ENCODE results near the gene DEGS1.

The DEGS1 gene

DNA sequence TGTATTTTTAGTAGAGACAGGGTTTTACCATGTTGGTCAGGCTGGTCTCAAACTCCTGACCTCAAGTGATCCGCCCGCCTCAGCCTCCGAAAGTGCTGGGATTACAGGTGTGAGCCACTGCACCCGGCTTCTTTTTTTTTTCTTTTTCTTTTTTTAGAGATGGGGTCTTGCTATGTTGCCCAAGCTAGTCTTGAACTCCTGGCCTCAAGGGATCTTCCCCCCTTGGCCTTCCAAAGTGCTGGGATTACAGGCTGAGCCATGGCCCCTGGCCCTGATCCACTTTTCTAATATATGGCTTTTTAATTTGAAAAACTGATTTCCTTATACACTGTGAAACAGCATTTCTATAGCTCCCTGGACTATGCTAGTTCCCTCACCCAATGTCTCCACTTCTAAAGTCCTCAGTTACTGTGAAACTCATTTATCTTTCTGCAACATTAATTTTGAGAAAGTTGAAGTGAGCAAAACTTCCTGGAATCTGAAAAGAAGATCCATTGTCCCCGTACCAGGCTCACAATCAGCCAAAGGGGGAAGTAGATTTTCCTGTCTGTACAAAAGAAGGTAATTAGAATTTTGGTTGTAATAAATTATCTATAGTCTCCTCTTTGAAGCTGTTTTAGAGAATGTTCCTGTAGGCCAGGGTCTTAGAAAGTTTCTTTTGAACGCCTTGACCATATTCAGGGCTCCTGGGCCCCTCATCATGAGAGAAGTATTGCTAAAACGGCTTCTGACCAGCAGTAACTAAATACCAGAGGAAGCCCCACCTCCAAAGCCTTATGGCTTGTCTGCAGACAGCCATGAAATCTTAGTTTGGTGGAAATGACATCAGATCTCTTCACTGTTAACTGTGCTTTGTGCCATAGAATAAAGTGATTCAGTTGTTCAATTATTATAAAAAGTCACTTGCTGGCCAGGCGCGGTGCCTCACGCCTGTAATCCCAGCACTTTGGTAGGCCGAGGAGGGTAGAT is 34.9 kb downstream of the DEGS1 start:
- DNase-seq: no peak

DNA sequence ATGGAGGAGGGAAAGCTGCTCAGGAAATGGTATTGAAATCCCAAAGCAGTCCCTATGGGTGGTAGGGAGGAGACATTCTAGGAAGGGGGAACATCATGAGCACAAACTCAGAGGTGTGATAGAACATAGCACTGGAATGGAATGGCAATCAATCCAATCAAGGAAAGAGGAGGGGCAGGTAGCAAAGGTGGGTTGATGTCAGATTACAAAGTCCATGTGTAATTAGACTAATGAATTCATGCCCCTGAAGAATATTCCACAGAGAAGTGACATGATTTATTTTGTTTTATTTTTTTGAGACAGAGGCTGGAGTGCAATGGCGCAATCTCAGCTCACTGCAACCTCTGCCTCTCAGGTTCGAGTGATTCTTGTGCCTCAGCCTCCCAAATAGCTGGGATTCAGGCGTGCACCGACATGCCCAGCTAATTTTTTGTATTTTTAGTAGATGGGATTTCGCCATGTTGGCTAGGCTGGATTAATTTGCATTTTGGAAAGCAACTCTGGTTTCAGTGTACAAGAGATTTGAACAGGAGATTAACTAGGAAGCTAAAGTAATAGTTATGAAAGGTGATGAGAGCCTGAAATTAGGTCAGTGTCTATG is 36.1 kb downstream of the DEGS1 start:
- no peak for DNase-seq

DNA sequence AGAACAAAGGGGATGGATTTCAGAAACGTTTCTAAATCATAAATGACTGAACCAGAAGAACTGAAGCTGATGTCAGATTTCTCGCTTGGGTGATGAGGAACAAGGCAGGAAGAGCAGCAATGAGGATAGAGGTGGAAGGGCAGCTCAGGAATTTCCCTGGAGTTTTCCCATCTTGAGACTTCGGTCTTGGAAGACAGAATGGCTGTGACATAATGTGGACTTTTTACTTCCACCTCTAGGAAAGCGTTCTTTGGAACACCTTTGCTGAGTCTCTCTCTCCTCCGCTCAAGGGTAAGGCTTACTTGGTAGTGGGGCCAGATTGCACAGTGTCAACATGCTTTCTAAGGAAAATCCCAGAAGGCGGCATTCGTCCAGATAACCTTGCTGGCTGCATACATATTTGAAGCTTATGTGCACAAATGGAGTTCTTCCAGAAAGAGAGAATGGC is 36.6 kb downstream of the DEGS1 start:
- no peak for DNase-seq

DNA sequence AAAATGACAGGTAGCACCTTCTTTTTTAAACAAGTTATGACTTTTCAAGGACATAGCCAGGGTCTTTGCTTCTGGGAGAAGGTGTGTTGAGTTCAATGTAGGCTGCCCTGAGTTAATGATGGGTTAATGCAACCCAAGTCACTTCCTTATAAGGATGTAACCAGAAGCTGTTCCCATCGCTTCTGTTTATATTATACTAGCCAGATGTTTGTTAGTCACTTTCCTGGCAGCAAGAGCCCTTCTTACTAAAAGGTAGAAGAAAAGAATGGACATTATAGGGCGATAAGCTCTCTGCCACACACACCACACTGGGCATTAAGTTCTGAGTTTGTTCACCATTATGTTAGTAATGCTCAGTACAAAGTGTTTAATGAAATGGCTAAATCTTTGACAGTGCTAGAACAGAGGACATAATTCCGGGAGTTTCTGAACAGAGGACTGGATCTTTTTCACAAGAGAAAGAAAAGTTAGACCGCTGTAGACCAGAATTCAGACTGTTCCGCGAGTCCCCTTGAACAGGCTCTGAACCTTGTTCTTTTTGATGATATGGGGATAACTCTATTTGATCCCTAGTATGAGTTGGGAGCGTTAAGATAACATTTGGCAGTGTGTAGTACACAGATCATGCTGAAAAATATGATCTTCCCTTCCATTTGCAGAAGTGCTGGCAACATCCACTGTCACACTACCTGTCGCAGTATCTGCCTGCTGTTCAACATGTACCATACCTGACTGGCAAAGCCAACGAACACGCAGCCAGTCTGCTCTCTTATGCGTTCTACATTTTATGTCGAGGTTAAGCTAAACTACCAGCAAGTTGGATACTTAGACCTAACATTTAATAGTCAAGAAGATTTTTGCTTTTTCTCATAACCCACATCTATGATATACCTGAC is 41.0 kb downstream of the DEGS1 start:
- no peak for DNase-seq

DNA sequence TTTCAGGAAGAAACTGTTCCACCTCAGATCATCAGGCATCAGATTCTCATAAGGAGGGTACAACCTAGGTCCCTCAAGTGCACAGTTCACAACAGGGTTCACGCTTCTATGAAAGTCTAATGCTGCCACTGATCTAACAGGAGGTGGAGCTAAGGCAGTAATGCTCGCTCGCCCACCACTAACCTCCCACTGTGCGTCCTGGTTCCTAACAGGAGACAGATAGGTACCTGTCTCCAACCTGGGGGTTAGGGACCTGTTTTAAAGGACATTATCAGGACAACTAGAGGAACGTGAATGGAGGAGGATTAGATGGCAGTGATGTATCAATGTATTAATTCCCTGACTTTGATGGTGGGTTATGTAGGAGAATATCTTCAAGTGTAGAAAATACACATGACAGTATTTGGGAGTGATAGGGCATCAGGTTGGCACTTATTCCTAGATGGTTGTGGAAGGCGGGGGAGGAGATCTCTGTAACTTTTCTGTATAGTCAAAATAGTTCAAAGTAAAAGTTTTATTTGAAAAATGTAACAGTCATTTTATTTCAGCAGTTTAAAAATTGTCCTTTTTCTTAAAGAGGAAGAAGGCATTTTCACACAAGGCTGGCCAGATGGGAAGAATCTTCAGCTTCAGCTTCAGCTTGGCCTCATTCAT is 43.9 kb downstream of the DEGS1 start:
- DNase-seq: no peak

DNA sequence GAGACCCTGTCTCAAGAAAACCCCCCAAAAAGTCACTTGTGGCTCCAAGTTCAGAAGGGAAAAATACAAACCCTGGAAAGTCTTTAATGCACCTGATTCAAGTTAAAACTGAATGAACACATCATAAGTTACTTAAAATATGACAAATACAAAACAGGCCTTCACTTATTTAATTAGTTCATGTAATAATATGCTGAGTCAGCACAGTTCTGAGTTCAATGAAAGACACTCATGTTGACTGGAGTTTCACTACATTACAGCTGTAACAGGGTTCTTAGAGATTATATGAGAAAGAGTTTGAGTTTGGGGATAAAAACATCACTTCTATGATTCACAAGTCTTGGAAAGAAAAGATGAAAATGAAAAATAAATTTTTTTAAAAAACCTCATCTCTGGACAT is 51.0 kb downstream of the DEGS1 start:
- no peak for DNase-seq

DNA sequence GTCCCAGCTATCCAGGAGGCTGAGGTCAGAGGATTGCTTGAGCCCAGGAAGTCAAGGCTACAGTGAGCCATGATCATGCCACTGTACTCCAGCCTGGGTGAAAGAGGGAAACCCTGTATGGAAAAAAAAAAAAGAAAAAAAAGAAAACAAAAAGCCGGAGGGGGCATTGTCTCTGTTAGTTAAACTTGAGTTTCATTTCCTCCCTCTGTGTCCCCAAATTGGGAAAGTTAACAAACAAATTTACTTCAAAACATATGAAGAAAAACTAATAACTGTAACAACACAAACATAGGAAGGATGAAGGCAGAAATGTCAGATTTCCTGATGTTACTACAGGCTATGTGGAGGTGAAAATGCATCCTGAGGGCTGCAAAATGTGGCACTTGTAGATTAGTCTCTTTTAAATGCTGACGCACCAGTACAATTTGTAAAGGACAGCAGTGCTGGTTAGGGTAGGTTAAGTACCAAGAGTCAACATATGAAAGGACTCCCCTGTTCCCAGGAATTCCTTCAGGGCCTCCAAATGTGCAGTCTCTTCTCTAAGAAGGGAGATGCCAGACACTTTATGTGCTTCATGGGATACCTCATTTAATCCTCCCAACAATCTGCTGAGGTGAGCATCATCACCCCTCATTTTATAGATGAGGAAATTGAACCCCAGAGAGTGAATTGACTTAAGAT is 52.9 kb downstream of the DEGS1 start:
- DNase-seq: no peak

DNA sequence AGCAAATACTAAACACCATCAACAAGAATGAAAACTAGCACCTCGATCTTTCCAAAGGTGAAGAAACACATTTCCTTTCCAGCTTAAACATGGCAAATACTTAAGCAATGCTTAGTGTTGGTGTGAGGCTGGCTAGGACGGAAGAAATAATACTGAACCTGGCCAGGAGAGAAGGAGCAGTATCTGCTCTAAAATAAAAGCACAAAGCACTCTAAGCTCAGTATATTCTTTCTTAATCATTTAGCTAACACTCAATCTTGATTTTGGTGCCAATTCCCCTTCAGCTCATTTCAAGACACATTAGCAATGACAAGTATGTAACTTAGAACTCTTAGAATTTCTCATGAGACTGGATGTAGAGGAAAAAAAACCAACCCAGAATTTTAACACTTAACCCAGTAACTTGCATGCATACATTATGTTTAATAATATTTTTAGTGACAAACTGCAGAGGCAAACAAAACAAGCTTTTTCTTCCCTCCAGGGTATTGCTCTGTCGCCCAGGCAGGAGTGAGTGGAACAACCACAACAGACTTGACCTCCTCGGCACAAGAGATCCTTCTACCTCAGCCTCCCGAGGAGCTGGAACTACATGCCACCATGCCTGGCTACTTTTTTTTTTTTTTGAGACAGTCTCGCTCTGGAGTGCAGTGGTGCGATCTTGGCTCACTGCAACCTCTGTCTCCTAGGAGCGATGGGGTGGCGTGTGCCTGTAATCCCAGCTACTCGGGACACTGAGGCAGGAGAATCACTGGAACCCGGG is 54.3 kb downstream of the DEGS1 start:
- no peak for DNase-seq

DNA sequence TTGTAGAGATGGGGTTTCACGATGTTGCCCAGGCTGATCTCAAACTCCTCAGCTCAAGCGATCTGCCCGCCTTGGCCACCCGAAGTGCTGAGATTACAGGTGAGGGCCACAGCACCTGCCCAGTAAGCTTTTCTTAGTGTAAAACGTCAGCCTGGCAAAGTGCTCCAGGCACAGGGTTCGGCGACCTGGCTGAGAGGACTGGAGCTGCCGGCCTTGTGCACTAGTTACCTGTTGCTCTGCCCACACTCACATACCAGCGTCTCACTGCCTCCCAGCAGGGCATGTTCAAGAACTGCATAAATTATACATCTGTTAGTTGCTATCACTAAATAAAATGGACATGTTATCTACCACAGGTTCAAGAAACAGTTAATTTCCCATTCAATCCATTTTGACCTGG is 55.2 kb downstream of the DEGS1 start:
- no peak for DNase-seq

DNA sequence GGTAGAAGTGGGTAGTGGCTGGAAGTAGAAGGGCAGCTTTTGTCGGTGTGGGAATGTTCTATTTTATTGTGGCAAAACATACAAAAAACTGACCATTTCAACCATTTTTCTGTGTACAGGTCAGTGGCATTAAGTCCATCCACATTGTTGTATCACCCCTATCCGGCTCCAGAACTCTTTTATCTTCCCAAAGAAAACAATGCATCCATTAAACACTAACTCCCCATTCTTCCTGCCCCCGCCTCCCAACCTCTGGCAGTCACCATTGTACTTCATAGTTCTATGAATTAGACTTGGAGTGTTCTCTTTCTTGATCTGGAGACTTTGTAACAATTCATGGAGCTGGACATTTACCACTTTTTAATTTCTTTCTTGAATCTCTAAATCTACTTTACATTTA is 55.7 kb downstream of the DEGS1 start:
- no peak for DNase-seq
